GM19240 (cell line): Measurements from ENCODE around the gene KBTBD13.
"Not testable (repeated sequence)": the region's sequence is repeated elsewhere in the genome, so short reads cannot be mapped to it uniquely, and the experiment has no call there.

ENCODE experiments used
- DNase-seq: peaks from one replicate; pipeline ENCODE4 v3.0.0; 2011; ENCODE audit warnings: low spot score; ENCODE audit not compliant: insufficient read length

The KBTBD13 gene

GRCh38 chr15:65069179-65069578, 7.4 kb upstream of the KBTBD13 start:
- DNase-seq = no peak

- no peak for DNase-seq
Observed at GRCh38 chr15:65069779-65070546, 6.6 kb upstream of the KBTBD13 start.

GRCh38 chr15:65071381-65071811, 5.2 kb upstream of the KBTBD13 start:
- no peak for DNase-seq

- DNase-seq = no peak
Observed at GRCh38 chr15:65072027-65072426, 4.5 kb upstream of the KBTBD13 start.

GRCh38 chr15:65072617-65073016, 3.9 kb upstream of the KBTBD13 start:
- DNase-seq = no peak

- not testable (repeated sequence) for DNase-seq
Observed at GRCh38 chr15:65074946-65075345, 1.6 kb upstream of the KBTBD13 start.

GRCh38 chr15:65075607-65076395, 745 bp upstream of the KBTBD13 start:
- DNase-seq = not testable (repeated sequence)

GRCh38 chr15:65077291-65077980, 890 bp downstream of the KBTBD13 start:
- no peak for DNase-seq

- DNase-seq = no peak
Observed at GRCh38 chr15:65077981-65078352, 1.4 kb downstream of the KBTBD13 start.

- DNase-seq = no peak
Observed at GRCh38 chr15:65079580-65079979, 3.0 kb downstream of the KBTBD13 start.

- DNase-seq = no peak
Observed at GRCh38 chr15:65081270-65081669, 4.7 kb downstream of the KBTBD13 start.

GRCh38 chr15:65081758-65082157, 5.2 kb downstream of the KBTBD13 start:
- no peak for DNase-seq

GRCh38 chr15:65082303-65082953, 5.9 kb downstream of the KBTBD13 start:
- DNase-seq = no peak

- no peak for DNase-seq
Observed at GRCh38 chr15:65083262-65083701, 6.7 kb downstream of the KBTBD13 start.

- DNase-seq = no peak
Observed at GRCh38 chr15:65084500-65085206, 8.1 kb downstream of the KBTBD13 start.

GRCh38 chr15:65085207-65085753, 8.7 kb downstream of the KBTBD13 start:
- DNase-seq = no peak

GRCh38 chr15:65085990-65086679, 9.6 kb downstream of the KBTBD13 start:
- no peak for DNase-seq

- no peak for DNase-seq
Observed at GRCh38 chr15:65086680-65087111, 10.2 kb downstream of the KBTBD13 start.

GRCh38 chr15:65087411-65087810, 10.9 kb downstream of the KBTBD13 start:
- DNase-seq = no peak
